ENCODE data around the gene HTR4.
"Not testable (repeated sequence)": the region's sequence is repeated elsewhere in the genome, so short reads cannot be mapped to it uniquely, and the experiment has no call there.

HTR4 gene

DNA sequence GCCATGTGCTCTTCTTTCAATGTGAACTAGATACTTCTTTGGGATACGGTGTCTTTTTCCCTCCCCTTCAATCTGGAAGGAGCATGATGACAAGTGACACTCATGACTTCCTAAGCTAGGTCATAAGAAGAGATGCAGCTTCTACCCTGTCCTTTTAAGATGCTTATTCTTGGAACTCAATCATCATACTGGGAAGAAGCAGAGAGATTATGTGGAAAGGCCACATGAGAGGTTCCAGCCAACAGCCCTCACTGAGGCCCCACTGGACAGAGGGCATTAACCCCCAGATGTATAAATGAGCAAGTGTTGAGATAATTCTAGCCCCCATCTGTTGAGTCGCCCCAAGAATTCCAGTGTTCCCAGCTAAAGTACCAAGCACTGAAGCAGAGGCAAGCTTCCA lies 29.3 kb upstream of the HTR4 start:
- Histone ChIP-seq H3K79me2 (ENCODE audit: low read length) (no peaks in the 10 kb centered on the region), H3K27ac (ENCODE audit: low read length) (no peak overlapping the region), H3K4me1 (ENCODE audit: low read length) (no peaks in the 10 kb centered on the region), H4K20me1 (ENCODE audit: insufficient read depth, low read length) (no peaks in the 10 kb centered on the region), H3K4me2 (ENCODE audit: low read depth, low read length) (no peak overlapping the region), H3K9me3 (replicated peaks; ENCODE audit: insufficient read depth, low read length) (no peaks in the 10 kb centered on the region), H3K4me3 (ENCODE audit: low read length) (no peak overlapping the region), H2AFZ (ENCODE audit: low read length) (no peak overlapping the region), H3K36me3 (replicated peaks; ENCODE audit: insufficient read depth, low read length) (no peaks in the 10 kb centered on the region), H3K27me3 (replicated peaks; ENCODE audit: insufficient read depth, low read length) (no peaks in the 10 kb centered on the region), H3F3A (ENCODE audit: insufficient read depth, low read length) (no peaks in the 10 kb centered on the region), H3K9ac (ENCODE audit: low read length) (no peak overlapping the region), H3K9me2 (replicated peaks; ENCODE audit: insufficient read depth, low read length) (no peaks in the 10 kb centered on the region)
- DNase-seq = no peak
- no peak for TF ChIP-seq EZH2 (optimal IDR thresholded peaks at IDR 0.05; ENCODE audit: low read depth, low read length)
- TF ChIP-seq, protein P1, sequence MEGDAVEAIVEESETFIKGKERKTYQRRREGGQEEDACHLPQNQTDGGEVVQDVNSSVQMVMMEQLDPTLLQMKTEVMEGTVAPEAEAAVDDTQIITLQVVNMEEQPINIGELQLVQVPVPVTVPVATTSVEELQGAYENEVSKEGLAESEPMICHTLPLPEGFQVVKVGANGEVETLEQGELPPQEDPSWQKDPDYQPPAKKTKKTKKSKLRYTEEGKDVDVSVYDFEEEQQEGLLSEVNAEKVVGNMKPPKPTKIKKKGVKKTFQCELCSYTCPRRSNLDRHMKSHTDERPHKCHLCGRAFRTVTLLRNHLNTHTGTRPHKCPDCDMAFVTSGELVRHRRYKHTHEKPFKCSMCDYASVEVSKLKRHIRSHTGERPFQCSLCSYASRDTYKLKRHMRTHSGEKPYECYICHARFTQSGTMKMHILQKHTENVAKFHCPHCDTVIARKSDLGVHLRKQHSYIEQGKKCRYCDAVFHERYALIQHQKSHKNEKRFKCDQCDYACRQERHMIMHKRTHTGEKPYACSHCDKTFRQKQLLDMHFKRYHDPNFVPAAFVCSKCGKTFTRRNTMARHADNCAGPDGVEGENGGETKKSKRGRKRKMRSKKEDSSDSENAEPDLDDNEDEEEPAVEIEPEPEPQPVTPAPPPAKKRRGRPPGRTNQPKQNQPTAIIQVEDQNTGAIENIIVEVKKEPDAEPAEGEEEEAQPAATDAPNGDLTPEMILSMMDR (IDR thresholded peaks at IDR 0.05; ENCODE audit: low read length) = no peak
- no peak for TF ChIP-seq EZH2phosphoT487 (IDR thresholded peaks at IDR 0.05; ENCODE audit: low read length)

DNA sequence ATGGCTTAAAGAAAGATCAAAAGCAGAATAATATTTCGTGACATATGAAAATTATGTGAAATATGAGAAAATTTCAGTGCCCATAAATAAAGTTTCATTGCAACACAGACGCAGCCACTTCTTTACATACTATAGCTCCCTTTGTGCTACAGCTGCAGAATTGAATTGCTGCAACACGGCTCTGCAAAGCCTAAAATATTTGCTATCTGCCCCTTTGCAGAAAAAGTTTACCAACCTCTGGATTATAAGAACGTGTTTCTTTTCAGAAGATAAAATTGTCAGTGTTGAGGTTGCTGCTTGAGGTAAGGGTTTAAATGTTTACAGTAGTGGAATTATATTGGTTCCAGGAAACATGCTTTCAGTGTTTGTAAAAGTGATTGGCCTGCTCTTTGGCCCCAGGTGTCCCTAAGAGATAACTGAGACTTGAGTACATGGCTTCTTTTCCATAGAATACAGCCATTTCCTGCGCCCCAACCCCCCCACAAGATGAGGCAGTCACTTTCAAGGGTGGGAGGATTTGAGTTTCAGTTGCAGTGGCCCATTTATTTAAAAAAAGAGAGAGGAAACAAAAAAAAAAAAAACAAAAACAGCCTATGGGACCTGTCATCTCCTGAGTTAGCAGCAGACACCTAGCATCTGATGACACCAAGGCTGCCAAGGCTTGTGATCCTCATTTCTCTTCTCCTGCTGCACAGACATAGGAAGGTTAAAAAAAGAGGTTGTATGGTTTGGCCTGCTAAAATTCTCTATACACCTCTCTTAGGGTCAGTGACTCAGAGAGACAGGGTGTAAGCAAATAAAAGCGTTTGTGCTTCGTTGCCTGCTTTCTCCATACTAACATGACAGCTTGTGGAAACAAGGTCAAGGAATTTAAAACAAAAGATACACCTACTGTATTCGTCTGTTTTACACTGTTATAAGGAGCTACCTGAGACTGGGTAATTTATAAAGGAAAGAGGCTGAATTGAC lies 28.0 kb upstream of the HTR4 start:
- TF ChIP-seq EZH2 (optimal IDR thresholded peaks at IDR 0.05; ENCODE audit: low read depth, low read length) (no peak), EZH2phosphoT487 (IDR thresholded peaks at IDR 0.05; ENCODE audit: low read length) (no peak)
- TF ChIP-seq, protein P1 (IDR thresholded peaks at IDR 0.05; ENCODE audit: low read length) = no peak
- Histone ChIP-seq H3F3A (ENCODE audit: insufficient read depth, low read length) (no peaks in the 10 kb centered on the region), H3K9me2 (replicated peaks; ENCODE audit: insufficient read depth, low read length) (no peaks in the 10 kb centered on the region), H3K9me3 (replicated peaks; ENCODE audit: insufficient read depth, low read length) (no peaks in the 10 kb centered on the region), H3K27me3 (replicated peaks; ENCODE audit: insufficient read depth, low read length) (no peaks in the 10 kb centered on the region), H4K20me1 (ENCODE audit: insufficient read depth, low read length) (no peaks in the 10 kb centered on the region), H3K4me2 (ENCODE audit: low read depth, low read length) (no peak overlapping the region), H3K9ac (ENCODE audit: low read length) (no peak overlapping the region), H3K27ac (ENCODE audit: low read length) (no peak overlapping the region), H3K4me1 (ENCODE audit: low read length) (no peaks in the 10 kb centered on the region), H2AFZ (ENCODE audit: low read length) (no peak overlapping the region), H3K4me3 (ENCODE audit: low read length) (no peak overlapping the region), H3K36me3 (replicated peaks; ENCODE audit: insufficient read depth, low read length) (no peaks in the 10 kb centered on the region), H3K79me2 (ENCODE audit: low read length) (no peaks in the 10 kb centered on the region)
- DNase-seq = peak; percentile 9

DNA sequence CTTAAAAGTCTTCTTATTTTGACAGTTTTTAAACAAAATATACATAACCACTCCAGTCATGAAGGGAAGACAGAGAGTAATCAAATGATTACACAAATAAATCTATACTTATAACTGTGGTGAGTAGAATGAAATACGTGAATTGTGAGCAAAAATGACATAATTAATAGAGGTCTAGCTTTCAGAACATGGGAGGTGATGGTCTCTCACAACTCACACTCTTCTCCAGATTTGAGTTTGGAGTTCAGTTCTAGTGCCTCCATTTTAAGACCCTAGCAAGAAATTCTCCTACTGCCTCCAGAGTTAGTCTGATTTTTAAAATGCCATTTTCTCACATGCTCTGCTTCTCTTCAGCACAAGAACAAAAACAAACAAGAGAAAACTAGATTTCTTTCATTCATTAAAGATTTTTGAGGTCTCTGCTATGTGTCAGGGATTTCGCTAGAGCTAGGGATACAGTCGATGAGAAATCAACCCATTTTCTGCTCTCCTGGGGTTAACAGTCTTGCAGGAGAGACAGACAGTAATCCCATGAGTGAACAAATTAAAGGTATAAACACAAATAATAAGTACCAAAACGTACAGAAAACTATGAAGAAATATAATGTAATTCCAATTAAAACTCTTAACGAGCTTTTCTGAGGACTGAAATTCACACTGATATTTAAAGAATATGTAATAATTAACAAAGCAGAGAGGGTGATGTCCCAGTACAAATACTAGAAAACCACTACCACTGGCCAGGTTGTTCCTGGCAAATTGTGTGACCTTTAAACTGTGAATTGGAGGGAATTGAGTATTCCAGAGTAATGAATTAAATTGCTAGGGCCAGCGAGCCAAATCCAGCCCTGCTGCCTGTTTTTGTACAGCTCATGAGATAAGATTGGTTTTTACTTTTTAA lies 27.1 kb upstream of the HTR4 start:
- Histone ChIP-seq H3K27ac (ENCODE audit: low read length) (no peak overlapping the region), H4K20me1 (ENCODE audit: insufficient read depth, low read length) (no peaks in the 10 kb centered on the region), H3K4me3 (ENCODE audit: low read length) (no peak overlapping the region), H3K9ac (ENCODE audit: low read length) (no peak overlapping the region), H2AFZ (ENCODE audit: low read length) (no peak overlapping the region), H3K9me3 (replicated peaks; ENCODE audit: insufficient read depth, low read length) (no peaks in the 10 kb centered on the region), H3K9me2 (replicated peaks; ENCODE audit: insufficient read depth, low read length) (no peaks in the 10 kb centered on the region), H3K79me2 (ENCODE audit: low read length) (no peaks in the 10 kb centered on the region), H3K27me3 (replicated peaks; ENCODE audit: insufficient read depth, low read length) (no peaks in the 10 kb centered on the region), H3K4me2 (ENCODE audit: low read depth, low read length) (no peak overlapping the region), H3K36me3 (replicated peaks; ENCODE audit: insufficient read depth, low read length) (no peaks in the 10 kb centered on the region), H3K4me1 (ENCODE audit: low read length) (no peaks in the 10 kb centered on the region), H3F3A (ENCODE audit: insufficient read depth, low read length) (no peaks in the 10 kb centered on the region)
- no peak for TF ChIP-seq EZH2phosphoT487 (IDR thresholded peaks at IDR 0.05; ENCODE audit: low read length)
- TF ChIP-seq, protein P1 (IDR thresholded peaks at IDR 0.05; ENCODE audit: low read length) = no peak
- no peak for TF ChIP-seq EZH2 (optimal IDR thresholded peaks at IDR 0.05; ENCODE audit: low read depth, low read length)
- DNase-seq = no peak

DNA sequence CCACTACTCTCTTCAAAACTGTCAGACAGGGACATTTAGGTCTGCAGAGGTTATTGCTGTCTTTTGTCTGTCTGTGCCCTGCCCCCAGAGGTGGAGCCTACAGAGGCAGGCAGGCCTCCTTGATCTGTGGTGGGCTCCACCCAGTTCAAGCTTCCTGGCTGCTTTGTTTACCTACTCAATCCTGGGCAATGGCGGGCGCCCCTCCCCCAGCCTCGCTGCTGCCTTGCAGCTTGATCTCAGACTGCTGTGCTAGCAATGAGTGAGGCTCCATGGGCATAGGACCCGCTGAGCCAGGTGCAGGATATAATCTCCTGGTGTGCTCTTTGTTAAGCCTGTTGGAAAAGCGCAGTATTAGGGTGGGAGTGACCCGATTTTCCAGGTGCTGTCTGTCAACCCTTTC lies 19.4 kb upstream of the HTR4 start:
- H3K36me3 ChIP-seq (replicated peaks; ENCODE audit: insufficient read depth, low read length); H3K4me1 ChIP-seq (ENCODE audit: low read length); H2AFZ ChIP-seq (ENCODE audit: low read length); H4K20me1 ChIP-seq (ENCODE audit: insufficient read depth, low read length); H3K9ac ChIP-seq (ENCODE audit: low read length); H3K9me2 ChIP-seq (replicated peaks; ENCODE audit: insufficient read depth, low read length); H3K9me3 ChIP-seq (replicated peaks; ENCODE audit: insufficient read depth, low read length); H3K4me3 ChIP-seq (ENCODE audit: low read length); H3K27ac ChIP-seq (ENCODE audit: low read length); DNase-seq; H3K4me2 ChIP-seq (ENCODE audit: low read depth, low read length); H3K27me3 ChIP-seq (replicated peaks; ENCODE audit: insufficient read depth, low read length); H3K79me2 ChIP-seq (ENCODE audit: low read length); H3F3A ChIP-seq (ENCODE audit: insufficient read depth, low read length): not testable (repeated sequence)
